HFF-Myc (cell line): Measurements from ENCODE around the gene MRGPRX1.
"Not testable (repeated sequence)": the region's sequence is repeated elsewhere in the genome, so short reads cannot be mapped to it uniquely, and the experiment has no call there.

ENCODE experiments used
- DNase-seq: peaks from one replicate; pipeline ENCODE4 v3.0.0-alpha.2; 2011; ENCODE audit warnings: low read depth; ENCODE audit errors: extremely low read depth
- H3K4me3 ChIP-seq: replicated peaks from 2 replicates; pipeline ENCODE4 v1.5.1; 2011; ENCODE audit warnings: low read depth, mild to moderate bottlenecking, control low read depth, low read length
- CTCF ChIP-seq: IDR thresholded peaks from 2 replicates; pipeline ENCODE4 v1.5.1; 2012; ENCODE audit warnings: mild to moderate bottlenecking, low read depth, low read length, control low read depth; ENCODE audit errors: missing control alignments

Gene MRGPRX1

GRCh38 chr11:18907391-18907790 is 31.8 kb downstream of the MRGPRX1 start:
- no peak overlapping the region for H3K4me3 ChIP-seq
- no peak for TF ChIP-seq CTCF
- DNase-seq = no peak

- DNase-seq, H3K4me3 ChIP-seq: not testable (repeated sequence)
Observed at GRCh38 chr11:18900637-18901036, 38.6 kb downstream of the MRGPRX1 start.

- H3K4me3 ChIP-seq, DNase-seq: not testable (repeated sequence)
Observed at GRCh38 chr11:18900151-18900611, 39.0 kb downstream of the MRGPRX1 start.

GRCh38 chr11:18891712-18892111 is 47.5 kb downstream of the MRGPRX1 start:
- not testable (repeated sequence) for H3K4me3 ChIP-seq, DNase-seq

GRCh38 chr11:18890615-18891014 is 48.6 kb downstream of the MRGPRX1 start:
- DNase-seq = no peak
- H3K4me3 ChIP-seq = no peak overlapping the region
- no peak for TF ChIP-seq CTCF
